HG02840 (cell line): ENCODE data around the gene SLC35G3.
"Not testable (repeated sequence)": the region's sequence is repeated elsewhere in the genome, so short reads cannot be mapped to it uniquely, and the experiment has no call there.

ENCODE experiments used
- ATAC-seq: cut with Tn5 transposase; IDR thresholded peaks from one replicate; pipeline ENCODE4 v1.9.1; 2021; ENCODE audit warnings: mild to moderate bottlenecking, moderate library complexity, moderate number of reproducible peaks; ENCODE audit not compliant: unreplicated experiment, low FRiP score

Gene SLC35G3

DNA sequence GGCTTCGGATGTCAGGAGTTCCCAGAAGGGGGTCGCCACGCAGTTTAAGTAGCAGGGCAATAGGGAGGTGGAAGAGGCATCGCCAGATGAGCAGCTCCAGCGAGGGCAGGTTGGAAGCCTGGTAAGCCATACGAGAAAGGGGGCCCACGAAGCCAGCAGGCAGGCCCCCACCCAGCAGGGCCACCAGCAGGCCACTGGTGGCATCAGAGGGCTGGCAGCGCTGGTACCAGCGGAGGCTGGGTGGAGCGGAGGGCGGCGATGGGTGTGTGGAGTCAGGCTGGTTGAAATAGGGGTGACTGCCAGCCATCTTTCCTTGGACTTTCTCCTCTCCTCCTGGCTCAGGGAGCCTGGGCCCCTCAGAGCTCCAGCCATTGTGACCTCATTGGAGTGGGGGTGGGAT is at the start of gene SLC35G3:
TSS of gene SLC35G3 (minus strand) at position 393 of the 400 bp plus-strand sequence. CDS start at position 307, 86 bp downstream.
- not testable (repeated sequence) for ATAC-seq

DNA sequence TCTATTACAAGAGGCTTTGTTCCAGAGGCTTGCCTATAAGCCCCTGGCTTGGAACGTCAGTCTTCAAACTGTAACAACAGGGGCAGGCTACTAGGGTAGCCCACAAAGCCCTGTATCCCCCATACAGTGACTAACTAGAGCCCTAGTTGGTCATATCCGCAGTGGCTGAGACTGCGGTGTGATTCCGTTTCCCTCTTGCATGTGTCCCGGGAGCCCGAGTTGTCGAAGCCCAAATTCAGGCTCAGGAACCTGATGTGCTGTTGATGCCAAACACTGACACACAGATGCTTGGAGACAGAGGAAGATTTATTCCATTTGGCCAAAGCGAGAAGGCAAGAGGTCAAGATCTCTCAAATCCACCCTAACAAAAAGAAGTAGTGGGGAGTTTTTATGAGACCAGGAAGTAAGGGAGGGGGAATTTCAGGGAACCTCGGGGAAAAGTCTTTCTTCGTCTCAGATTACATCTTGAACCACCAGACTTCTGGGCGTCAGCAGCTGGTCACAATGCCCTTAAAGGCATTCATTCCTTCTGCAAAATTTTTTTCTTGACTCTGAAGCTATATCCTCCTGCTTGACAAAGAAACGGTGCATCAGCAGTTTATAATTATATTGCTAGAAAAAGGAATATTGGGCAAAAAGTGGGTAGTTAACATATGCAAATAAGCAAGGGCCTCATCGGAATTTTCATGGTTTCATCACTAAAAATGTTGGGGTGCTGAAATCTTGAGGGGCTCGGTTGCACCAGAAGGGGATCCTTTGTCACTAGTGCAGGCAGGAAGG is 49.6 kb upstream of the SLC35G3 start:
- peak; percentile 17 for ATAC-seq

DNA sequence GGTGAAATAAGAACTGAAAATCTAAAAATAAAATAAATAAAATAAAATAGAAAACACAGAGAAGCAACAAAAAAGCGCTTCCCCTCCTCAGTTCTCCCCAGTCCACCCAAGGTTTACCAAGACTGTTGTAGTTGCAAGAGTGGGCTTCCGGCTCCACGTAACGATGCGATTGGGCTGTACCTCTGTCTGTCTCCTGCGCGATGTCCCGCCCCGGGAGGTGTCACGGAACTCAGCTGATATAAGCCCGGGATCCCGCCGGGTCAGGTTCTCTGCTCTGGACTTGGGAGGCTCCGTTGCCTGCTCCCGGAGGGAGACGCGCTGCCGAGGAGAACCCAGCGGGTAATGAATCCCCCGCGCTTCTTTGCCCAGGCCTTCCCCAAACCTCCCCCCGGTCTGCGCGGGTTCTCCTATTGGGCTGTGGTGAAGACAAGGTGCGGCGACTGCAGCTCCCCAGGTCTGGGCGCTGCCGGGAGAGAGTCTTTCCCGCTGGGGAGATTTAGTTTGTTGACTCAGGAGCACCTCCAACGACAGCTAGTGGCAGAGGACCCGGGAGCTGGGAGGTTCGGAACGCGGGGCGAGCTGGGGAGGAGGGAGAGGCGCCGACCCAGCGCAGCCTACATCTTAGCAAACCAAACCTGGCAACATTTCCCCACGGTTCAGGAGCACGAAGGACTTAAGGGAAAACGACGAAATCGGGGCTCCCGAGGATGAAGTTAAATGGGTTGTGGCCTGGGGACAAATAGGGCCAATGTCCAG is 48.8 kb upstream of the SLC35G3 start, which contains the start of gene SLFN5:
TSS of gene SLFN5 (plus strand) at position 268 of the 756 bp plus-strand sequence. CDS start 15,619 bp downstream, outside the sequence.
- peak; percentile 66 for ATAC-seq

DNA sequence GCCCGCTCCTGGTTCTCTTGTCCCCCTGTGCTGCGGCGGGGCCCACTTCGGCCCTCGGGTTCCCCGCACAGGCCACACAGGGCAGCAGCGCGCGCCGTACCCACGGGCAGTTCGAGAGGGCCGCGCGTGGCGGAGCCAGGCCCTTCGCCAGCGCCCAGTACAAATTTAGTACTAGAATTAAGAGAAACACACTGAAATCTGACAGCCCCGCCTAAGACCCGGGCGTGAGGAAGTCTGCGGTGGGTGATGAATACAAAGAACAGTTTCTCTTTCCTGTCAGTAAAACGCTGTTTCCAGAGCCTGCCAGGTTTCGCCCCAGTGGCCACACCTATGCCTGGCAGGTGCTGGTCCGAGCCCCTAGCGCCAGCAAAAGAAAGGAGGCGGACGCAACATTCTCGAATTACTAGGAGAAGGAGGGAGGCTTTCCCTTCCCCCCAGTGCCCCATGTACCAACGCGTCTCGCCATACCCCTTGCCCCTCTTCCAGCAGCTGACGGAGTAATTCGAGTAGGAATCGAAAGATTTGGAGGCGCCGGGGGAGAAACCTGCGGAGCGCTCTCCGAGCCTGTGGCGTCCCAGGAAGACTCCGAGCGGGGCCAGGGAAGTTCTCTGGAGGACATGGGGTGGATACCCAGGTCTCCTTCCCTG is 48.1 kb upstream of the SLC35G3 start:
- peak; percentile 34 for ATAC-seq

DNA sequence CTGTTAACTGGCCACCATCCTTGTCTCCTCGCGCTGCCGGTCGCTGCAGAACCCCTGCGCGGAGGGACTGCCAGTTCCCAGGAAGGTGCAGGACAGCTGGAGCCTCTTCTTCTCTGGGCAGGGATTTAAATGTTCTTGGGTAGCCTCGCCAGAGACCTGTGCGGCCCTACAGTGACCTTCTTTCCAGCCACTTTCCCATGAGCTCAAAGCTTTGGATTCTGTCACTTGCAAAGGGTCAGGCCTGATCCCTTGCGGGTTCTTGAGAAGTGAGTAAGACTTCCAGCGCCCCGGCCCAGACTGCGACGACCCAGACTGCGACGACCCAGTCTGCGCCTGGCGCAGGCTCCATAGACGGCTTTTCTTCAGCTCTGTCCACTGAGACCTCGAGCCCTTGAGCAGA is 47.3 kb upstream of the SLC35G3 start:
- no peak for ATAC-seq

DNA sequence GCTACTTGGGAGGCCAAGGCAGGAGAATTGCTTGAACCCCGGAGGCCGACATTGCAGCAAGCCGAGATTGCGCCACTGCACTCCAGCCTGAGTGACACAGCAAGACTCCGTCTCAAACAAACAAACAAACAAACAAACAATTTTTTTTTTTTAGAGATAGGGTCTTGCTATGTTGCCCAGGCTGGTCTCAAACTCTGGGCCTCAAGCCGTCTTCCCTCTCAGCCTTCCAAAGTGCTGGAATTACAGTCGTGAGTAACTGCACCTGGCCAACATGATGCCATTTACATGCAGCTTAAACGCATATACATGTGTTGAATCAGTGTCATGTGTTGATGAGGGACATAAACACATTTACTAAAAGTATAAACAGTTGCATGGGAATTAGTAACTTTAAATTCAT is 46.7 kb upstream of the SLC35G3 start:
- no peak for ATAC-seq

DNA sequence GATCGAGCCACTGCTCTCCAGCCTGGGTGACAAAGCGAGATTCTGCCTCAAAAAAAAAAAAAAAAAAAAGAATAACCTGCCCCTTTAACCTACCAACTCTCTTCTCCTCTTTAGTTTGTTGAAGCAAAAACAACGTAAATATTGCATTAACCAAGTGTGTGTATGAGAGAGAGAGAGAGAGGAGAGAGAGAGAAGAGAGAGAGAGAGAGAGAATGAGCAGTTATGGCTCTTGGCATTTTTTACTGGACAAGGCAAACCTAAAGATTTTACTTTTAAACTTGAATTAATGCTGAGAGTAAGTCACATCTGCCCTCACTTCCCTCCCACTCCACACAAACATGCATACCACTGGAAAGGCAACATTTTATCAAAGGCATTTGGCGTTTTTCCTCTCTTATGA is 45.6 kb upstream of the SLC35G3 start:
- ATAC-seq, result no peak

DNA sequence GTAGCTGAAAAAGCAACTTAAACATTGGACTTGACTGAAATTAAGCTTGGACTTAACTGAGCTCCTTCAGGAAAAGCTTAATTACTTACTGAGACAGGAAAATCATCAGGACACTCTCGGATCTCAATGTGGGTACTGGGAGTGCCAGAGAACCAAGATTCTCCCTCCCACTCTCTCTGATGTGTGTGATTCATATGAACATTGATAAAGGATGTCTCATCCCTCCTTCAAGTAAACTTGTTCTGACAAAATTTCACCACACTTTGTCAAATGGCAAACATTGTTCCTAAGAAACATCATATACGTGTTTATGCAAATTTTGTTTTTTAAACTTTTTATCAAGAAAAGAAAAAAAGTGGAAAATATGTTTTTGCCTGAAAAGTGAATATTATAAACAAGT is 44.6 kb upstream of the SLC35G3 start:
- no peak for ATAC-seq

DNA sequence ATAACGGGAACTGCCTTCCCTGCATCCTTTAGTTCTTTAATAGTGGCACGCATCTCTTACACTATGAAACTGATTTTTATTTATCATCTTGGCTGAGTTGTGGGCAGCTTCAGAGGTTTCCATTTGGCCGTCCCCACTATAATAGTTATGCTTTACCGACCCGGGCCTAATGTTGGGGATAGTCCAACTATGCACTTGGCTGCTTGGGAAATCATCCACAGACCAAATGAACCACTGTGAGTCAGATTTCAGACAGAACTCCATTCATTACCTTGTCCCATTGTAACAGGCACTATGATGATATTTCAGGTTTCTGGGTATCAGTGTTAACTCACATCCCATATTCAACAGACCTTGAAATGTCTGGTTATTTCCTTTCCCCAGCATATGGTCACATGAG is 42.6 kb upstream of the SLC35G3 start:
- no peak for ATAC-seq

DNA sequence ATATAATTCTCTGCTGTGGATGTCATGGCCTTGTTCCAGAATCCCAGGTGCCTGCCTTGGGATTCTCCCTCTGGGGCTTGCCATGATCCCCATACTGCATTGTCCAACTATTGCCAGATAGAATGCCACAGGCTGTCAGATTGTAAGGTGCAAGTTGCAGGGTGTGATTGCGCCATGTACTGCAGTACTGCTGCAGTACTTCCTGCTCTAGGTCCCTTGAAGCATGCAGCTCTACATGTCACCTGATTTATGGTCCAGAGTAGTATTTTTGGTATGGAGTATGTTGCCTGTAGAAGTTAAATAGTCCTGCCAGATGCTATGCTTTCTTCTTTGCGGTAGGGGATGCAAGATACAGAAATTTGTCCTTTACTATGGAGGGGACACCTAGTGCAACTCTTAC is 41.7 kb upstream of the SLC35G3 start:
- no peak for ATAC-seq

DNA sequence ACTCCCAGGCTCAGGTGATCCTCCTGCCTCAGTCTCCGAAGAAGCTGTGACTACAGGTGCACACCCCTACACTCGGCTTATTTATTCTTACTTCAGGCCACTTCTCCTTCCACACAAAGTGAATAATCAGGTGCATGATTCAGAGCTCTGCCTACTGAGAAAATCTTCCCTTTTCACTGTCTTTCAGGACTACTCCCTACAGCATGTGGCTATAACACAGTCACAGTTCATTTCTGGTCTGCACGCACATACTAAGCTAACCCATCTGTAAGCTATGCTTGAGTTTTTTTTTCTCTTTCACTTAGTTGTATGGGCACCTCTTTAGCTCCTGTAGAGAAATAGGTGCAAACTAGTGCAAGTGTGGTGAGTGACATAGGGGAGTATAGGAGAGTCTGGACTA is 41.1 kb upstream of the SLC35G3 start:
- no peak for ATAC-seq

DNA sequence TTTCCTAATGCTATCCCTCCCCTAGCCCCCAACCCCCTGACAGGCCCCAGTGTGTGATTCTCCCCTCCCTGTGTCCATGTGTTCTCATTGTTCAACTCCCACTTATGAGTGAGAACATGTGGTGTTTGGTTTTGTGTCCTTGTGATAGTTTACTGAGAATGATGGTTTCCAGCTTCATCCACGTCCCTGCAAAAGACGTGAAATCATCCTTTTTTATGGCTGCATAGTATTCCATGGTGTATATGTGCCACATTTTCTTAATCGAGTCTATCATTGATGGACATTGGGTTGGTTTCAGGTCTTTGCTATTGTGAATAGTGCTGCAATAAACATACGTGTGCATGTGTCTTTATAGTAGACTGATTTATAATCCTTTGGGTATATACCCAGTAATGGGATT is 40.1 kb upstream of the SLC35G3 start:
- ATAC-seq, result not testable (repeated sequence)

DNA sequence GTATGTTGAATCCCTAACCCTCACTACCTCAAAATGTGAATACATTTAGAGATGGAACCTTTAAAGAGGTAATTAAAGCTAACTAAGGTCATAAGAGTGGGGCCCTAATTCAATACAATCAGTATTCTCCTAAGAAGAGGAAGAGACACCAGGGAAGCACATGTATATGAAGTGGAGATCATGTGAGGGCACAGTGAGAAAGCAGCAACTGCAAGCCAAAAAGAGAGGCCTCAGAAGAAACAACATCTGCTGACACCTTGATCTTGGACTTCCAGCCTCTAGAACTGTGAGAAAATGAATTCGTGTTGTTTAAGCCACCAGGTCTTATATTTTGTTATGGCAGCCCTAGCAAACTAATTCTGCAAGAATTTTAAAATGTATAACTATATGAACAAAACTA is 35.4 kb upstream of the SLC35G3 start:
- ATAC-seq, result no peak

DNA sequence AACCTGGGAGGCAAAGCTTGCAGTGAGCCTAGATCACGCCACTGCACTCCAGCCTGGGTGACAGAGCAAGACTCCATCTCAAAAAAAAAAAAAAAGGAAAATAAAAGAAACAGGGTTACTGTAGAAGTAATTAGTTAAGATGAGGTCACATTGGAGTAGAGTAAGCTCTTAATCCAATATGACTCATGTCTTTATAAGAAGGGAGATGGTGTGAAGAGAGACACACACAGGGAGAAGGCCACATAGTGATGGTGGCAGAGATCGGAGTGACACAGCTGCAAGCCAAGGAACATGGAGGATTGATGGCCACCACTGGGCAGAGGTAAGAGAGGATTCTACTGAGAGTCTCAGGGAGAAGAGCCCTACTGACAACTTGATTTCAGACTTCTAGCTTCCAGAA is 33.4 kb upstream of the SLC35G3 start:
- ATAC-seq, result no peak

DNA sequence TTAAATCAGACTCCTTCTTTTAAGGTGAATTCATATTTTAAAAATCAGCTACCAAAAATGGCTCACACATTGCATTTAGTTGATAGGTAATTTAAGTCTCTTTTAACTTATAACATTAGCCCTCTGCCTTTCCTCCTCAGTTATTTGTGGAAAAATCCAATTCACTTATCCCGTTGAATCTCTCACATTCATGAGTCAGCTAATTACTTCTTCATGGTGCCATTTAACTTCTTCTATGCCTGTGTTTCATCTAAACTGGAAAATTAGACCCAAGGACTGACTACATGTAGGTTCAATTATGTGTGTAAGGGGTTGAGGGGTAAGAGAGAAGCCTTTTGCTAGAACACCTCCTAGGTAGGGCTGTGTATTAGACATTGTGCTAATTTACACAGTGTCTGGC is 30.2 kb upstream of the SLC35G3 start:
- no peak for ATAC-seq

DNA sequence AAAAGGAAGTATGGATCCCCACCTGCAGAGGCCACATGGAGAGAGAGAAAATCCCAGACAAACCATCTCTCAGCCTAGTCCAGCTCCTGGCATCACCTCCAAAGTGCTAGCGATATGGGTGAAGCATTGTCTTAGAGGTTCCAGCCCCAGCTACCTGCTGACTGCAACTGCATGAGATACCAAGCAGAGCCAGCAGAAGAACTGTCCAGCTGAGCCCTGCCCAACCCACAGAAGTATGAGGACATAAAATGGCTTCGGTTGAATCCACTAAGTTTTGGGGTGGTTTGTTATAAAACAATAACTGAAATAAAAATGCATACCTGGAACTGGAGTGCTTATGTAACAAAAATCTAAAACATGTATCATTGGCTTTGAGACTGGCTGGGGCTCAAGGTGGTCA is 28.3 kb upstream of the SLC35G3 start:
- no peak for ATAC-seq

DNA sequence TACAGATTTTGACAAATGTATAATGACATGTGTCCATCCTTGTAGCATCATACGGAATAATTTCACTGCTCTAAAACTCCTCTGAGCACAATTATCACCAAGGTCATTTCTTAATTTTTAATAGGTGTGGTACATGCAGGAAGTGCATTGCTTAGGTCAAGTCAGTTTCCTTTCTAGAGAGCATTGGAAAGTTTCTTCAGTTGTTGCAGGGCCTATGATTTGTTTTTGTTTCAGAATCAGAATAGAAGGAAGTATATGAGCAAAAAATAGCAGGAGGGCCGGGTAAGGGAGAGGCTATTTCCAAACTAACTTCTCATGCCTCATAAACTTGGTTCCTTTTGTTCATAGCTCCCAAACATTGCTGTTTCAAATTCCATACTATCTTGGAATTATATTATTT is 24.7 kb upstream of the SLC35G3 start:
- no peak for ATAC-seq

DNA sequence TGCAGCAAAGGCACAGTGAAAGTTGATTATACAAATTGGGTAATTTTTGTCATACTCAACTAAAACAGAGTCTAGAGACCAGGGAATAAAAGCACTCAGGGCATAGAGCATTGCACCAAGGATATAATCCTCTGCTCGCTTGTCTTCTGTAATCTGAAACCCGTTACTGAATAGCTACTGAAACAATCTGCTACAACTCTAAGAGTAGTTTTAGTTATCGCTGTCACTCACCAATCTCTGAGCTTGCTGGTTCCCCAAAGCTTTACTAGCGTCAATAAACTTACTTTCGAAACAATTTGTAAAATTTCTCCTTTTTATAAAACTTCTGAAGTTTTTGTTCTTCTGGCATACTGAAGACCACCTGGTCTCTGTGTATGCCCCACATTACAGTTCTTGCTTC is 22.9 kb upstream of the SLC35G3 start:
- ATAC-seq, result no peak

DNA sequence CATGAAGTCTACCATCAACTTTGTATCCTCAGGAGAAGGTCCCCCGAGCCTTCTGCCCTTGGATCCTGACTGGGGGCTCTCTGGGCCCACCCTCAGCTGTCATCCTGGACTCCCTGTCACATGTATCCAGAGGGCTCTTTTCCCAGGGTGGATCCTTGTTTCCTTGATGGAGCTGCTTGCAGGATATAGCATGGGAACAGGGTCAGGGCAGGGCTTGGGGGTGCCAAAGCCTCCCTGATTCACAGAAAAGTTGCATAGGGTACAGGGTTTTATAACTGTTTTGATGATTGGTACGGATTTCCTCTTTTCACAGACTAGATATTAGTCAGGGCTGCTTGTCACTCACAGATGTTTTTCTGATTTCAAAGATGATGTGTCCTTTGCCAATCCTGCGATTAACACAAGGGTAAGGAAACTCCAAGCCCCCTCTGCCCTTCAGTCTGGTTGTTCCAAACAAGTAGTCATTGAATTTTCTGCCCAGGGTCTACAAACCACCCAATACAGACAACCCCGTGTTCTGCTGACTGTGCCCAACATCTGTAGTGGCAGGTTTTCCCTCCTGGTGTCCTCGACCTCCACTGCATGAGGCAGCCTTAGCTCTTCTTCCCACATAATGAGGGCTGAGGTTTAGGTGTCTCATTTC is 20.6 kb upstream of the SLC35G3 start:
- no peak for ATAC-seq

DNA sequence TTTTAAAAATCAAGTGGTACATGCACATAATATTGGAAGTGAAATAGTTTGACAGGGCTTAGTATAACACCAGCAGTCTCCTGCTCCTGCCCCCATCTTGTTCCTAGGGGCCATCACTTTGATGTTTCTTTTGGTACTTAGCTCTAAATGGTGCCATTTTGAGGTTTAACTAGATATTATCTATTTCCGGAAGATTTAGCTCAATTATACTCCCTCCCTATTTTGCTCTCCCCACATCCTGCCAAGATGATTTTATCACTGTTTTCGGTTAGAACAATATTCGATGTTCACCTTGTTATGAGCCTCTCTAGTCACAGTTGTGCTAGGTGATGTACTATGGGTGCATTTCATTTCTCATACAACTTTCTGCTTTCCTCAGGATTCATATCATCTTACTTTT is 20.0 kb upstream of the SLC35G3 start:
- ATAC-seq, result no peak

DNA sequence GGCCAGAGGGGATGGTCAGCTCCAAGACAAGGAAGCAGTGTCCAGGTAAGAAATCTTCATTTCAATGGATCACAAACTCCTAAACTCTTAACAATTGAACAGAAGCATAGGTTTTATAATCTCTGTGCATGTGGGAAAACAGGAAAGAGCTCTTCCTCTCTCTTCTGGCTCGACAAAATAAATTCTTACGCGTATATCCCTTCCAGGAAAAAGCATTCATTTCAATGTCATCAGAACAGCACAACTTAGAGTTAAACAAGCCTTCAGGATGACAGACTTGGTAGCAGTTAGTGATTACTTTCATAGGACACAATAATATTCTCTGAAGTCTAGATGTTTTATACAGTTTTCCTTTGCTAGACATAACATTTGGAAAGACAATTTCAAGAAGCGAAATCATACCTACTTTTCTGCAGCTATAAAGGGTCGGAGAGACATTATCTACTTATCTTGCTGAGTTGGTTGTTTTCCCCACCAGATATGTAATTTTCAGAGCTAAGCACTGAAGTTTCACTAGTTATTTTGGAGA is 19.3 kb upstream of the SLC35G3 start:
- no peak for ATAC-seq
